Mesenchymal stem cell (in vitro differentiated cells and primary cell): ENCODE data around the gene NDUFV1.
A peak's percentile ranks its signal among the peaks of the same experiment; 100 is the strongest.

ENCODE experiments used
- DNase-seq: peaks from one replicate; pipeline ENCODE4 v3.0.0-alpha.2; 2013
- H2AFZ ChIP-seq: one replicate; pipeline ENCODE4 v1.6.1; 2013; ENCODE audit warnings: low read depth, mild to moderate bottlenecking, control low read depth, inconsistent platforms, low read length, moderate library complexity
- H2AK5ac ChIP-seq: 2 replicates; pipeline ENCODE4 v1.6.1; 2013; ENCODE audit warnings: low read length, moderate library complexity, mild to moderate bottlenecking, inconsistent platforms; ENCODE audit not compliant: severe bottlenecking
- H2BK120ac ChIP-seq: one replicate; pipeline ENCODE4 v1.6.1; 2013; ENCODE audit warnings: low read depth, mild to moderate bottlenecking, inconsistent platforms, low read length, moderate library complexity
- H2BK12ac ChIP-seq, 2 experiments: one replicate each; pipeline ENCODE4 v1.6.1; 2013; ENCODE audit warnings: inconsistent platforms in 2 of 2, low read length in 2 of 2, mild to moderate bottlenecking in 2 of 2, moderate library complexity in 2 of 2, control low read depth in 1 of 2
- H2BK15ac ChIP-seq: one replicate; pipeline ENCODE4 v1.6.1; 2013; ENCODE audit warnings: mild to moderate bottlenecking, low read depth, inconsistent platforms; ENCODE audit not compliant: poor library complexity, severe bottlenecking
- H2BK5ac ChIP-seq: 2 replicates; pipeline ENCODE4 v1.6.1; 2013; ENCODE audit warnings: low read depth, mild to moderate bottlenecking, low read length, control low read depth, inconsistent platforms; ENCODE audit not compliant: poor library complexity, severe bottlenecking
- H3K14ac ChIP-seq, 2 experiments: one replicate each; pipeline ENCODE4 v1.6.1; 2013; ENCODE audit warnings: inconsistent platforms in 2 of 2, low read length in 2 of 2, control low read depth in 1 of 2, mild to moderate bottlenecking in 1 of 2, moderate library complexity in 1 of 2
- H3K18ac ChIP-seq, 2 experiments: one replicate each; pipeline ENCODE4 v1.6.1; 2013; ENCODE audit warnings: inconsistent platforms in 2 of 2, low read length in 2 of 2, control low read depth in 1 of 2, low read depth in 1 of 2, mild to moderate bottlenecking in 1 of 2
- H3K23ac ChIP-seq, 2 experiments: one replicate each; pipeline ENCODE4 v1.6.1; 2013; ENCODE audit warnings: inconsistent platforms in 2 of 2, low read length in 2 of 2, mild to moderate bottlenecking in 2 of 2, moderate library complexity in 2 of 2, control low read depth in 1 of 2
- H3K27ac ChIP-seq: 2 replicates; pipeline ENCODE4 v1.5.1; 2013; ENCODE audit warnings: mild to moderate bottlenecking, moderate library complexity, low read length, control low read depth, inconsistent platforms; ENCODE audit not compliant: poor library complexity, severe bottlenecking
- H3K27me3 ChIP-seq, 2 experiments: 2 replicates each; pipeline versions ENCODE4 v1.6.1 to v1.7.0; 2013; ENCODE audit warnings: low read length in 2 of 2, mild to moderate bottlenecking in 2 of 2, moderate library complexity in 2 of 2, control low read depth in 1 of 2, inconsistent platforms in 1 of 2; ENCODE audit not compliant: control insufficient read depth in 1 of 2, insufficient read depth in 1 of 2
- H3K36me3 ChIP-seq, 2 experiments: 2 replicates each; pipeline versions ENCODE4 v1.6.1 to v1.7.0; 2013; ENCODE audit warnings: low read length in 2 of 2, control low read depth in 1 of 2, inconsistent platforms in 1 of 2, low read depth in 1 of 2, mild to moderate bottlenecking in 1 of 2; ENCODE audit not compliant: insufficient read depth in 2 of 2, control insufficient read depth in 1 of 2
- H3K4ac ChIP-seq, 2 experiments: one replicate each; pipeline ENCODE4 v1.6.1; 2013; ENCODE audit warnings: inconsistent platforms in 2 of 2, low read length in 2 of 2, mild to moderate bottlenecking in 2 of 2, moderate library complexity in 2 of 2, control low read depth in 1 of 2, low read depth in 1 of 2
- H3K4me1 ChIP-seq: 2 replicates; pipeline ENCODE4 v1.6.1; 2013; ENCODE audit warnings: low read depth, low read length, control low read depth; ENCODE audit not compliant: control insufficient read depth, insufficient read depth
- H3K4me2 ChIP-seq: 2 replicates; pipeline ENCODE4 v1.6.1; 2013; ENCODE audit warnings: low read length, mild to moderate bottlenecking, inconsistent platforms; ENCODE audit not compliant: poor library complexity, severe bottlenecking
- H3K4me3 ChIP-seq, 2 experiments: 2 replicates each; pipeline versions ENCODE4 v1.5.1 to v1.7.0; 2013; ENCODE audit warnings: low read length in 2 of 2, mild to moderate bottlenecking in 2 of 2, control low read depth in 1 of 2, low read depth in 1 of 2; ENCODE audit not compliant: insufficient read depth in 1 of 2
- H3K79me1 ChIP-seq: replicated peaks from 2 replicates; pipeline ENCODE4 v1.6.1; 2013; ENCODE audit warnings: mild to moderate bottlenecking, control low read depth, low read length, inconsistent platforms; ENCODE audit not compliant: poor library complexity, severe bottlenecking
- H3K9ac ChIP-seq: 2 replicates; pipeline ENCODE4 v1.7.0; 2013; ENCODE audit warnings: mild to moderate bottlenecking, low read length, moderate library complexity
- H3K9me3 ChIP-seq: 2 replicates; pipeline ENCODE4 v1.7.0; 2013; ENCODE audit warnings: mild to moderate bottlenecking, low read length; ENCODE audit not compliant: control insufficient read depth
- H4K8ac ChIP-seq: one replicate; pipeline ENCODE4 v1.6.1; 2013; ENCODE audit warnings: inconsistent platforms, mild to moderate bottlenecking, low read length, moderate library complexity
- H4K91ac ChIP-seq: one replicate; pipeline ENCODE4 v1.6.1; 2013; ENCODE audit warnings: mild to moderate bottlenecking, low read length, inconsistent platforms
- WGBS: methylation state at CpG from one replicate; pipeline ENCODE4 v1.1.7; 2013; ENCODE audit warnings: mixed read lengths; 5-methylcytosine and 5-hydroxymethylcytosine counted together

NDUFV1 gene

DNA sequence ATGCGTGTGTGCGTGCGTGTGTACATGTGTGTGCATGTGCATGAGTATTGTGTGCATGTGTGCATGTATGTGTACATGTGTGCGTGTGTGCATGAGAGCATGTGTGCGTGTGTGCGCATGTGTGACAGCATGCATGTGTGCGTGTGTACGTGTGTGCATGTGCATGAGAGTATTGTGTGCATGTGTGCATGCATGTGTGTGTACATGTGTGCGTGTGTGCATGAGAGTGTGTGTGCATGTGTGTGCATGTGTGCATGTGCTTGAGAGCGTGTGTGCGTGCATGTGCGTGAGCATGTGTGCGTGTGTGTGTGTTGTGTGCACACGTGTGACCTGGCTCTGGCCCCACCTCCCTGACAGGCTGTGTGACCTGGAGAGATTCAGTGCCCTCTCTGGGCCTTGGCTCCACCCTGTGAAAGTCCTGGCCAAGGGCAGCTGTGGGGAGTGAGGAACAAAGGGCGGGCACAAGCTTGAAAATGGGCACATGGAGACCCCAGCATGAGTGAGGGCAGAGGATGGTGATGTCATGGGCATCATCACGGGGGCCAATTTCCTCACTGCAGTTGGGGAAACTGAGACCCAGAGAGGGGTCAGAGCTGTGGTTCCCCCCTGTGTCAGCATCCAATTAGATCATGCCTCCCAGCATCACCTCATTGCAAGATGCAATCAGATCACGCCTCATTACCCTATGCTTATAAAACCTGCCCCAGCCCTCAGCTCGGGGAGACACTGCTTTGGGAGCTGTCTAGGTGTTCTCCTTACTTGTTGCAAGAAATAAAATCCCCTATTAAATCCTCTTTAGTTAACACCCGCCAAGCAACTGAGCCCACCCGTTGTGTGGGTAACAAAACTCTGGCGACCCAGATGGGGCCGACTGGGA, 43.1 kb downstream of the NDUFV1 start:
- Histone ChIP-seq H3K4ac (no peak overlapping the region), H3K4me3 (no peak overlapping the region), H3K14ac (peak overlapping the region in 1 of 2 experiments; percentile 55), H2BK12ac (no peak overlapping the region), H2AK5ac (no peak overlapping the region), H2BK15ac (no peak overlapping the region), H3K79me1 (no peaks in the 10 kb centered on the region), H4K91ac (peak overlapping the region; percentile 1), H3K36me3 (no peaks in the 10 kb centered on the region), H3K27me3 (peaks cover 9 to 48% of the 10 kb centered on the region in 2 experiments), H3K23ac (no peak overlapping the region), H4K8ac (no peak overlapping the region), H3K18ac (no peak overlapping the region), H3K4me1 (peaks cover 3% of the 10 kb centered on the region), H3K4me2 (no peak overlapping the region), H3K9ac (no peak overlapping the region), H2BK120ac (no peak overlapping the region), H2AFZ (no peak overlapping the region), H3K9me3 (no peaks in the 10 kb centered on the region), H2BK5ac (no peak overlapping the region), H3K27ac (no peak overlapping the region)
- DNase-seq, result no peak
- WGBS, result 93% methylated on average over 22 of the region's 22 CpGs

DNA sequence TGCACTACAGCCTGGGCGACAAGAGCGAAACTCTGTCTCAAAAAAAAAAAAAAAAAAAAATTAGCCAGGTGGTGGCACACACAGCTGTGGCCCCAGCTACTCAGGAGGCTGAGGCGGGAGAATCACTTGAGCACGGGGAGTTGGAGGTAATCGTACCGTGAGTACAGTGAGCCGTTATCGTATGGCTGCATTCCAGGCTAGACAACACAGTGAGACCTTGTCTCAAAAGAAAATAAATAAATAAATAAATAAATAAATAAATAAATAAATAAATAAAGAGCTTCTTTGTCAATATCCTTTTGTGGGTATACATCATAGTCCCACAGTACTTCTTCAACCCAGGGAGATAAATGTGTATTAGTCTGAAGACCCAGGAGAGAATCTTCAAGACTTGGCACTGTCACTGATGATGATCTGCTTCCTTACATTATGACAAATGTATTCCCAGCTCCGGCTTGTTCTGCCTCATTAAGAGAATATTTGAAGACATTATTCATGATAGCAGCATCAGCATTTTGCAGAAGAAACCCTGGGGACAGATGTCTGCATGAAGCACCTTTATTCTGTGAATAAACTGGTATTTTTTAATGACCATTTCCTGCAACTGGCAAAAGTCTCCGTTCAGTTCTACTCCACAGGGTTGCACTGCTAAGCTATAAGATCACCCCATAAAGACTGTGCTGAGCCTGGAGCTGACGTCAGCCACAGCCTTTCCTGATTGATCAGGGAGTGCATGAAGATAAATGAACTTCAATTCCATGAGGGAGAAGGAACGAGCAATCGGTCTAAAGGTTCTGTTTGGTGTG, 45.4 kb downstream of the NDUFV1 start:
- no peak overlapping the region for H2BK5ac ChIP-seq
- no peak overlapping the region for H3K4me3 ChIP-seq
- no peak overlapping the region for H3K4ac ChIP-seq
- H3K27ac ChIP-seq, result no peak overlapping the region
- H3K36me3 ChIP-seq, result no peaks in the 10 kb centered on the region
- DNase-seq, result no peak
- H3K14ac ChIP-seq, result no peak overlapping the region
- no peaks in the 10 kb centered on the region for H3K79me1 ChIP-seq
- no peak overlapping the region for H2BK12ac ChIP-seq
- H4K91ac ChIP-seq, result no peak overlapping the region
- no peak overlapping the region for H3K9ac ChIP-seq
- peaks cover 3% of the 10 kb centered on the region for H3K4me1 ChIP-seq
- H2AK5ac ChIP-seq, result no peak overlapping the region
- no peak overlapping the region for H3K23ac ChIP-seq
- peaks cover 4 to 36% of the 10 kb centered on the region in 2 experiments for H3K27me3 ChIP-seq
- H3K4me2 ChIP-seq, result no peak overlapping the region
- no peak overlapping the region for H2BK120ac ChIP-seq
- no peak overlapping the region for H3K18ac ChIP-seq
- no peaks in the 10 kb centered on the region for H3K9me3 ChIP-seq
- 83% methylated on average over 11 of the region's 13 CpGs for WGBS
- H4K8ac ChIP-seq, result no peak overlapping the region
- no peak overlapping the region for H2AFZ ChIP-seq
- H2BK15ac ChIP-seq, result no peak overlapping the region

DNA sequence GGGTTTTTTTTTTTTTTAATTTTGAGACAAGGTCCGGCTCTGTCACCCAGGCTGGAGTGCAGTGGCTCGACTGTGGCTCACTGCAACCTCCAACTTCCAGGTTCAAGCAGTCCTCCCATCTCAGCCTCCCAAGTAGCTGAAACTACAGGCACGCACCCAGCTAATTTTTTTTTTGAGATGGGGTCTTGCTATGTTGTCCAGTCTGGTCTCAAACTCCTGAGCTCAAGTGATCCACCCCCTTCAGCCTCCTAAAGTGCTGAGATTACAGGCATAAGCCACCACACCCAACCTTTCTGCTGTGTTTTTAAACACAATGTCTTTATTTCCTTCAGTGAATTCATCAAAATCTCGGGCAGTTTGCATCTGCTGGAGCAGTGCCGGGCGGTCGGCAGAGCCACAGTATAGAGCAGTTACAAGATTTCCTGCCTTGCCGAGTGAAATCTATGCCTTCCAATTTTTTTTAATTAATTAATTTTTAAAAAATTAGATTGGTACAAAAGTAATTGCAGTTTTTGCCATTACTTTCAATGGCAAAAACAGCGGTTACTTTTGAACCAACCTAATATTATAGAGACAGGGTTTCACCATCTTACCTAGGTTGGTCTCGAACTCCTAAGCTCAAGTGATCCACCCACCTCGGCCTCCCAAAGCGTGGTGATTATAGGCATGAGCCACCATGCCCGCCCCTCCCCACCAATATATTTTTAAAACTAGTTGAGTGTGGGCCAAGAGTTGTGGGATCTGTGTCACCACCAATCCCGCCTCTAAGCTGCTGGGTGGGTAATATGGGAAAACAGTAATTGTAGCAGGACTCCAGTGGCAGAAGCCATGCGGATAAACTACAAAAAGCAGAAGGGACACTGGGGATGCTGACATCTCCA, 46.5 kb downstream of the NDUFV1 start:
- H3K4me3 ChIP-seq, result no peak overlapping the region
- H3K36me3 ChIP-seq, result no peaks in the 10 kb centered on the region
- no peak overlapping the region for H3K4me2 ChIP-seq
- no peak overlapping the region for H2BK15ac ChIP-seq
- H2BK120ac ChIP-seq, result no peak overlapping the region
- H3K27me3 ChIP-seq, result peaks cover 4 to 26% of the 10 kb centered on the region in 2 experiments
- no peak overlapping the region for H2AK5ac ChIP-seq
- H3K9me3 ChIP-seq, result no peaks in the 10 kb centered on the region
- H2BK5ac ChIP-seq, result no peak overlapping the region
- no peak overlapping the region for H3K18ac ChIP-seq
- H3K9ac ChIP-seq, result no peak overlapping the region
- no peak overlapping the region for H4K91ac ChIP-seq
- no peak overlapping the region for H3K4ac ChIP-seq
- no peak overlapping the region for H2BK12ac ChIP-seq
- no peaks in the 10 kb centered on the region for H3K79me1 ChIP-seq
- H2AFZ ChIP-seq, result no peak overlapping the region
- WGBS, result 86% methylated on average over 12 of the region's 15 CpGs
- H3K23ac ChIP-seq, result no peak overlapping the region
- H3K27ac ChIP-seq, result no peak overlapping the region
- H4K8ac ChIP-seq, result no peak overlapping the region
- no peak for DNase-seq
- H3K14ac ChIP-seq, result no peak overlapping the region
- H3K4me1 ChIP-seq, result peaks cover 3% of the 10 kb centered on the region
